A673 (cell line): Measurements from ENCODE around the gene MED12L. TPM values are rescaled to one million over a fixed set of nuclear protein-coding genes. Genes with fewer than 3 reads are reported as not detected.

Source experiments
- BruUV-seq: library from RNA; stranded (reverse); fragments of 400-500 nt; replicated peaks from 2 replicates; lab custom pipeline; 2021; lab: Mats Ljungman, UMichigan
- CTCF ChIA-PET: fragments of 300-600 bp; sonication (Branson Sonifier 250); formaldehyde crosslinking; loops from one replicate; lab custom pipeline; 2022; ENCODE audit warnings: antibody characterized with exemption; lab: Charles Lee
- POLR2A ChIA-PET: fragments of 300-600 bp; sonication (Branson Sonifier 250); formaldehyde crosslinking; loops from one replicate; lab custom pipeline; 2022; ENCODE audit warnings: antibody characterized with exemption; ENCODE audit not compliant: low non-redundant PET; lab: Charles Lee
- DNase-seq: peaks from one replicate; pipeline ENCODE4 v3.0.0-alpha.2; 2015; ENCODE audit warnings: low spot score
- H3K27ac ChIP-seq: fragments of 200-600 bp; sonication (generic); 2 replicates; pipeline ENCODE4 v1.5.1; 2016; ENCODE audit warnings: mixed run types, low read depth, mild to moderate bottlenecking, mixed read lengths, antibody characterized with exemption, low read length; ENCODE audit not compliant: poor library complexity, severe bottlenecking
- H3K27me3 ChIP-seq: fragments of 200-600 bp; sonication (generic); replicated peaks from 2 replicates; pipeline ENCODE4 v1.6.1; 2017; ENCODE audit warnings: mixed run types, low read depth, mild to moderate bottlenecking, mixed read lengths, antibody characterized with exemption, low read length; ENCODE audit not compliant: insufficient read depth, poor library complexity
- H3K36me3 ChIP-seq: fragments of 200-600 bp; sonication (generic); 2 replicates; pipeline ENCODE4 v1.6.1; 2016; ENCODE audit warnings: mixed run types, mild to moderate bottlenecking, mixed read lengths, antibody characterized with exemption, low read length; ENCODE audit not compliant: insufficient read depth, poor library complexity, severe bottlenecking
- H3K4me1 ChIP-seq: fragments of 200-600 bp; sonication (generic); 2 replicates; pipeline ENCODE4 v1.6.1; 2017; ENCODE audit warnings: mixed run types, mild to moderate bottlenecking, mixed read lengths, antibody characterized with exemption, low read length; ENCODE audit not compliant: insufficient read depth, poor library complexity, severe bottlenecking
- H3K4me3 ChIP-seq: fragments of 200-600 bp; sonication (generic); 2 replicates; pipeline ENCODE4 v1.5.1; 2016; ENCODE audit warnings: low read depth, mixed run types, mild to moderate bottlenecking, mixed read lengths, low read length; ENCODE audit not compliant: poor library complexity, severe bottlenecking
- H3K9me3 ChIP-seq: fragments of 200-600 bp; sonication (generic); 2 replicates; pipeline ENCODE4 v1.6.1; 2016; ENCODE audit warnings: mixed run types, low read depth, mild to moderate bottlenecking, mixed read lengths, antibody characterized with exemption, low read length; ENCODE audit not compliant: poor library complexity, severe bottlenecking
- CTCF ChIP-seq: fragments of 300-800, 200-600 bp; sonication (generic); conservative IDR thresholded peaks from 2 replicates; pipeline ENCODE4 v1.5.1; 2017; ENCODE audit warnings: low read depth, mild to moderate bottlenecking, antibody characterized with exemption, low read length, moderate library complexity, mixed read lengths
- EZH2 ChIP-seq: fragments of 200-600 bp; sonication (generic); IDR thresholded peaks from 2 replicates; pipeline ENCODE4 v1.6.1; 2017; ENCODE audit warnings: borderline replicate concordance, low read depth, mild to moderate bottlenecking, mixed read lengths, antibody characterized with exemption, low read length; ENCODE audit not compliant: poor library complexity, severe bottlenecking
- intact Hi-C: fragments of 100-400 bp; cut with micrococcal nuclease; formaldehyde crosslinking; loops from one replicate; pipeline ENCODE4 v1.10.0; 2022; ENCODE audit not compliant: unreplicated experiment
- total RNA-seq: library from RNA; stranded (reverse); gene quantifications from 2 replicates; pipeline ENCODE4 v1.2.3, GENCODE V29; 2021

MED12L gene
- total RNA-seq, 1 experiment from 2014 or later: 0.71 TPM

GRCh38 chr3:151214459-151214858, 129.0 kb downstream of the MED12L start:
- intact Hi-C loops: no loop called here
- no TSS peak for BruUV-seq

GRCh38 chr3:151216641-151217607, 131.5 kb downstream of the MED12L start:
- TF ChIP-seq EZH2: no peak
- no peak for TF ChIP-seq CTCF
- no peaks in the 10 kb centered on the region for H3K36me3 ChIP-seq
- ChIA-PET CTCF (no interaction called here), POLR2A (interaction anchor here (0.6 kb wide), 1 partner anchor 146 kb away, joined by 3 read pairs; no protein-coding TSS in a partner anchor)
- no peak for DNase-seq
- BruUV-seq: no TSS peak
- no peaks in the 10 kb centered on the region for H3K27me3 ChIP-seq
- H3K27ac ChIP-seq: no peak overlapping the region
- intact Hi-C loops: no loop called here
- no peaks in the 10 kb centered on the region for H3K9me3 ChIP-seq
- H3K4me1 ChIP-seq: no peaks in the 10 kb centered on the region
- H3K4me3 ChIP-seq: no peak overlapping the region

More at GRCh38 chr3:151214459-151214858, 129.0 kb downstream of the MED12L start:
- no peak for DNase-seq
- TF ChIP-seq EZH2: no peak
- no peak for TF ChIP-seq CTCF
- H3K27me3 ChIP-seq: no peaks in the 10 kb centered on the region
- no peak overlapping the region for H3K27ac ChIP-seq
- no peaks in the 10 kb centered on the region for H3K36me3 ChIP-seq
- H3K9me3 ChIP-seq: no peaks in the 10 kb centered on the region
- ChIA-PET POLR2A (no interaction called here), CTCF (interaction anchor here (0.5 kb wide), 1 partner anchor 113 kb away, joined by 3 read pairs; no protein-coding TSS in a partner anchor)
- H3K4me1 ChIP-seq: no peaks in the 10 kb centered on the region
- no peak overlapping the region for H3K4me3 ChIP-seq

GRCh38 chr3:151218136-151218535, 132.7 kb downstream of the MED12L start:
- Histone ChIP-seq H3K4me3 (no peak overlapping the region), H3K4me1 (no peaks in the 10 kb centered on the region), H3K36me3 (no peaks in the 10 kb centered on the region), H3K27me3 (no peaks in the 10 kb centered on the region), H3K9me3 (no peaks in the 10 kb centered on the region), H3K27ac (no peak overlapping the region)
- ChIA-PET POLR2A (no interaction called here), CTCF (no interaction called here)
- DNase-seq: no peak
- TF ChIP-seq EZH2: no peak
- no peak for TF ChIP-seq CTCF
- no TSS peak for BruUV-seq
- intact Hi-C loops: no loop called here
